HUES64 (cell line): ENCODE results near the gene SCNN1G. TPM values are rescaled to one million over a fixed set of nuclear protein-coding genes. Genes with fewer than 3 reads are reported as not detected.

Experiments
- H3K27ac ChIP-seq: 2 replicates; pipeline ENCODE4 v1.7.0; 2013; ENCODE audit warnings: low read depth, low read length, inconsistent platforms
- H3K27me3 ChIP-seq: 2 replicates; pipeline ENCODE4 v1.6.1; 2013; ENCODE audit warnings: mild to moderate bottlenecking, low read length; ENCODE audit not compliant: insufficient read depth
- H3K36me3 ChIP-seq: 2 replicates; pipeline ENCODE4 v1.6.1; 2013; ENCODE audit warnings: mild to moderate bottlenecking, low read length; ENCODE audit not compliant: insufficient read depth
- H3K4me1 ChIP-seq: 2 replicates; pipeline ENCODE4 v1.6.1; 2013; ENCODE audit warnings: mild to moderate bottlenecking, low read length, moderate library complexity; ENCODE audit not compliant: insufficient read depth
- H3K4me3 ChIP-seq: 2 replicates; pipeline ENCODE4 v1.5.1; 2013; ENCODE audit warnings: mild to moderate bottlenecking, low read length, moderate library complexity
- H3K9ac ChIP-seq: 2 replicates; pipeline ENCODE4 v1.6.1; 2013; ENCODE audit warnings: mild to moderate bottlenecking, low read depth, low read length
- H3K9me3 ChIP-seq: 2 replicates; pipeline ENCODE4 v1.6.1; 2013; ENCODE audit warnings: low read depth, low read length; ENCODE audit not compliant: insufficient read depth
- WGBS: fragments of 150-250, 120-280 bp; methylation state at CpG from one replicate; pipeline ENCODE4 v1.1.7; 2013; ENCODE audit warnings: missing lambda C conversion rate; 5-methylcytosine and 5-hydroxymethylcytosine counted together
- polyA plus RNA-seq, 2 experiments: library from polyadenylated mRNA; stranded (reverse); fragments of 50-300 nt; gene quantifications; one replicate each; pipeline ENCODE4 v1.2.3, GENCODE V29; 2013

The SCNN1G gene, protein sequence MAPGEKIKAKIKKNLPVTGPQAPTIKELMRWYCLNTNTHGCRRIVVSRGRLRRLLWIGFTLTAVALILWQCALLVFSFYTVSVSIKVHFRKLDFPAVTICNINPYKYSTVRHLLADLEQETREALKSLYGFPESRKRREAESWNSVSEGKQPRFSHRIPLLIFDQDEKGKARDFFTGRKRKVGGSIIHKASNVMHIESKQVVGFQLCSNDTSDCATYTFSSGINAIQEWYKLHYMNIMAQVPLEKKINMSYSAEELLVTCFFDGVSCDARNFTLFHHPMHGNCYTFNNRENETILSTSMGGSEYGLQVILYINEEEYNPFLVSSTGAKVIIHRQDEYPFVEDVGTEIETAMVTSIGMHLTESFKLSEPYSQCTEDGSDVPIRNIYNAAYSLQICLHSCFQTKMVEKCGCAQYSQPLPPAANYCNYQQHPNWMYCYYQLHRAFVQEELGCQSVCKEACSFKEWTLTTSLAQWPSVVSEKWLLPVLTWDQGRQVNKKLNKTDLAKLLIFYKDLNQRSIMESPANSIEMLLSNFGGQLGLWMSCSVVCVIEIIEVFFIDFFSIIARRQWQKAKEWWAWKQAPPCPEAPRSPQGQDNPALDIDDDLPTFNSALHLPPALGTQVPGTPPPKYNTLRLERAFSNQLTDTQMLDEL
- 0.20 TPM for polyA plus RNA-seq (2013, experiment 1 of 2)
- 0.44 TPM for polyA plus RNA-seq (2013, experiment 2 of 2)

DNA sequence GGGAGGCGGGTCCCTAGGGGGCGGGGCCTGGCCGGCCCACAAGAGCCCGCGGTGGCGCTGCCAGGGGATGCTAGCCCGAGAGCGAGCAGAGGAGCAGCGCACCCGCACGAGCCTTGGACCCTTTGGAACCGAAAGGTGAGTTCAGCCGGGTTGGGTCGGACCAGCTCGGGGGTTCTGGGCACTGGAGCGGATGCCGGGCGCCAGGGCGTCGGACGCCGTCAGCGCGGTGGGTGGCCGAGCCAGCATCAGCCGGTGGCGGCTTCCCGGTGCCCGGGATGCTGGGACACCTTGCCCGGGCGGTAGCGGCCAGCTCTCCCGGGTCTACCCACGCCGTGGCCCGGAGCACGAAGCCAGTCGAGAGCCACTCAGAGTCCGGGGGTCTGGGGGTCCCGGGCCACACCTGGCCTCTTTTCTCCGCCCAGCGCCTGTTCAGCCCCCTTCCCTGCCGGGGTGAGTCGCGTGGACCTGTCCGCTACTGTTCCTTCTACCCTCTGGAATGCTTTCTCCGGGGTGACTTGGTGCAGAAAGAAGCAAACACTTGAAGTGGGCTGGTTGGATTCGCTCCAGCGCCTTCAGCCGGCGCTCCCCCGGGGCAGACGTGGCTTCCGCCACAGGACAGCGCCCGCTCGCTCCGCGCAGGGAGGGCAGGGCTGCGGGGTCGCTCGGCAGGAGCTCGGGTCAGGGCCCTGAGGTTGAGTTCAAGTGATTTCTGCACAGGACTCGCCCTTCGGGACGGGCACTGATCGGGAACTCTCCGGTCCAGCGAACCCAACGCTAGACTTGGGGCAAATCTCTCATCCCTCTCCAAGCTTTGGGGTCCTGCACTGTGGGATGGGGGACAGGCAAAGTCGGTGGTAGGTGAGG lies at the start of gene SCNN1G:
Gene SCNN1G, plus strand, starts transcription at position 67 of the 864 bp plus-strand sequence. CDS start 3,527 bp downstream, outside the sequence.
- Histone ChIP-seq H3K36me3 (no peaks in the 10 kb centered on the region), H3K27me3 (peaks cover 48% of the 10 kb centered on the region), H3K9ac (no peak within 1 kb of the TSS), H3K4me3 (peak within 1 kb of the TSS; percentile 66), H3K27ac (no peak within 1 kb of the TSS), H3K4me1 (no peaks in the 10 kb centered on the region), H3K9me3 (no peaks in the 10 kb centered on the region)
- 4% methylated on average over 71 of the region's 71 CpGs for WGBS

DNA sequence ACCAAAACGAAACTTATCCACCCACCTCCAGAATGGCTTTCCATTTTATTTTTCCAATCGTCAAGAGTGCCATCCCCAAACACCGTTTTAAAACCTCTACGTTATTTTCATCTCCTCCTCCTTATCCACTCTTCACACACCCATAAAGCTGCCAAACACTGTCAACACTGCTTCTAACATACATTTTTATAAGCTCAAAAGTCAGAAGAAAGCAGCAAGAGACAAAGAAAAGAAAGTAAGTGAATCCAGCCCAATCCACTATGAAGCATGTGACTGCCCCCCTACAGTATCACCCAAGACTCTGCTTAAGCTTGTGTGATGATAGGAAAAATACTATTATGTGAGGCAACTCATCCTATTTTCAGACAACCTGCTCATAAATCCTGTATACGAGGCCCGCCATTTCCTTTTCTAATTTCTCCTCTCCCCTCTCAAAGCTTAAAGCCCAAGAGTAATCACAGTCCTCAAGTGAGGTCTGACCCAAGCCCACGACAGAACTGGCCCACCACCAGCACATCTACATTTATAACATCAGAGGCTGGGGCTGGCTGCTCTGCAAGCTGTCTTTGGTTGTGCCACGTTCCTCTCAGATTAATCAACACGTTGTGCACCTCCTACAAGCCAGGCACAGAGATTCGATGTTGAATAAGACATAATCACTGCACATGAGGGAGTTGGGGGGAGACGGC lies 49.6 kb upstream of the SCNN1G start:
- Histone ChIP-seq H3K4me1 (peaks cover 28% of the 10 kb centered on the region), H3K4me3 (no peak overlapping the region), H3K27me3 (no peaks in the 10 kb centered on the region), H3K9ac (no peak overlapping the region), H3K36me3 (no peaks in the 10 kb centered on the region), H3K9me3 (no peaks in the 10 kb centered on the region), H3K27ac (no peak overlapping the region)
- 85% methylated on average over 11 of the region's 11 CpGs for WGBS

DNA sequence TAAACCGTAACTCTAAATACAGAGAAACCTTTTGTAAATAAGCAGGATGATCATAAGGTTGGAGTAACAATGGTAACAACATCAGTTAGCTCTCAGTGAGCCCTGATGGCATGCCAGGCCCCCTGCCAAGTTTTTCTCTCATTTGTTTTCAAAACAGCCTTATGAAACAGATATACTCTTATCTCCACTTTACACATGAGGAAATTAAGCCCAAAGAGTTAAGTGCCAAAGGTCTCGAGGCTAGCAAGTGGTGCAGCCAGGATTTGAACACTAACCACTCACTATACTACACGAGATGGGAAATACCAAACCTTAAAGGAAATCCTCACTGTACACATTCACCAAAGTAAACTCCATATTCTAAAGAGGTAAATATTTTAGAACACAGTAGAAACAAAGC lies 48.3 kb upstream of the SCNN1G start:
- Histone ChIP-seq H3K36me3 (no peaks in the 10 kb centered on the region), H3K4me3 (no peak overlapping the region), H3K9me3 (no peaks in the 10 kb centered on the region), H3K4me1 (peaks cover 28% of the 10 kb centered on the region), H3K9ac (no peak overlapping the region), H3K27ac (no peak overlapping the region), H3K27me3 (no peaks in the 10 kb centered on the region)
- WGBS = 80% methylated on average over 3 of the region's 3 CpGs

DNA sequence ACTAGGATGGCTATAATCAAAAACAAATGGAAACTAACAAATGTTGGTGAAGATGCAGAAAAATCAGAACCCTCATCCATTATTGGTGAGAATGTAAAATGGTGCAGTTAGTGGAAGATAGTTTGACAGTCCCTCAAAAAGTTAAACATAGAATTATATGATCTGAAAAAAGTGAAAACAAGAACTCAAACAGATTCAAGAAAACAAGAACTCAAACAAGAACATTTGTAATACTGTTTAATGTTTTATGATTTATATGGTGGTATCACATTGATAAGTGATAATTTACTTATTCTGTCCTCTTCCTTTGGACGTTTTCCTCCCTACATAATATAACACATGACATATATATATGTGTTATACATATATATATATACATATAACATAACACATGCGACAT lies 45.3 kb upstream of the SCNN1G start:
- Histone ChIP-seq H3K27me3 (no peaks in the 10 kb centered on the region), H3K9ac (no peak overlapping the region), H3K9me3 (no peaks in the 10 kb centered on the region), H3K4me3 (no peak overlapping the region), H3K27ac (no peak overlapping the region), H3K36me3 (no peaks in the 10 kb centered on the region), H3K4me1 (peaks cover 25% of the 10 kb centered on the region)
- WGBS = no CpG with 5 or more reads among the region's 2 CpGs

DNA sequence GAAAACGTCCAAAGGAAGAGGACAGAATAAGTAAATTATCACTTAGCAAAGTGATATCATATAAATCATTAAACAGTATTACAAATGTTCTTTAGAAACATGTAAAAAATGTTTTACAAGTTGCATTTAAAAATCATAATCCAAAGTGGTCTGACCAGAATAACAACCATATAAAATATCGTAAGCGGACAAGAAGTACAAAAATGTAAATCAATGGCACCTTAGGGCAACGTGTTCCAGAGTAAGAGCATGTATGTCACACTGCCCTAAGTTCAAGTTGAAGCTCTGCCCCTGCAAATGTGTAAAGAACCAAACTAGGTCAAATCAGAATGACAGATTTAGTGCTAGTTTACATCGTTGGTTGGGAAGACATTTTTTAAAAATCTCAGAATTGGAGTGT lies 44.7 kb upstream of the SCNN1G start:
- Histone ChIP-seq H3K9me3 (no peaks in the 10 kb centered on the region), H3K9ac (no peak overlapping the region), H3K27me3 (no peaks in the 10 kb centered on the region), H3K4me1 (peaks cover 26% of the 10 kb centered on the region; the same call in 1 of the 2 replicates), H3K4me3 (no peak overlapping the region), H3K27ac (no peak overlapping the region), H3K36me3 (no peaks in the 10 kb centered on the region)
- WGBS = 98% methylated on average over 4 of the region's 5 CpGs

DNA sequence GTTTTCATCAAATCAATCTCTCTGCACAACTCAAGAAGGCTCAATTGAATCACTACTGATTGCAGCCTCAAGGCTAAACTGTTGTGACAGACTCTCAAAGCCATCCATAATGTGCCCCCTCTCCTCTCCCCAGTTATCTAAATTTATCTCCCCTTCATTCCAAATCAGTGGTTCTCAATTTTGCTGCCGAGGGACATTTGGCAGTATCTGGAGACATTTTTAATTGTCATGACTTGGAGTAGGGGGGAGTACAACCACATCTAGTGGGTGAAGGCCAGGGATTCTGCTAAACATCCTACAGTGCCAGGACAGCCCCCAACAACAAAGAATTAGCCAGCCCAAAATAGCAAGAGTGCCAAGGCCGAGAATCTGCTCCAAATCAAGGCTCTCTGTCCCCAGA lies 42.4 kb upstream of the SCNN1G start:
- Histone ChIP-seq H3K27me3 (no peaks in the 10 kb centered on the region), H3K27ac (no peak overlapping the region), H3K9me3 (no peaks in the 10 kb centered on the region), H3K4me1 (peaks cover 21% of the 10 kb centered on the region), H3K9ac (no peak overlapping the region), H3K36me3 (no peaks in the 10 kb centered on the region), H3K4me3 (no peak overlapping the region)
- 88% methylated on average over 2 of the region's 2 CpGs for WGBS

DNA sequence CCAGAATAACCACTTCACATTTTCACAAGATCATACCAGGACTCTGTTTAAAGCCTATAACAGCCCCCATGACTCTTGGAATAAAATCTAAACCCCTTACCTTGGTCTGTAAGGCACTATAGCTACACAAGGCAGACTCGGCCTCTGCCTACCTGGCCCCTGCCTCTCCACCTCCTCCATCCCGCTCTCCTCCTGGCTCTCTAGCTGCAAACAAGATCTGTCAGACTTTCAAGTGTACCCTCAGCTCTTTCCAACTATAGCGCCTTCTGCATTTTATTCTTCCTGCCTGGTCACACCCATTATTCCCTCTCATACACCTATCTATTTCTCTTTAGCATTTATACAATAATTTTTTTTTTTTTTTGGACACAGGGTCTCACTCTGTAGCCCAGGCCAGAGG lies 41.5 kb upstream of the SCNN1G start:
- Histone ChIP-seq H3K27ac (no peak overlapping the region), H3K27me3 (no peaks in the 10 kb centered on the region), H3K4me3 (no peak overlapping the region), H3K4me1 (peaks cover 30% of the 10 kb centered on the region), H3K9ac (no peak overlapping the region), H3K36me3 (no peaks in the 10 kb centered on the region), H3K9me3 (no peaks in the 10 kb centered on the region)
- 91% methylated on average over 3 of the region's 3 CpGs for WGBS

DNA sequence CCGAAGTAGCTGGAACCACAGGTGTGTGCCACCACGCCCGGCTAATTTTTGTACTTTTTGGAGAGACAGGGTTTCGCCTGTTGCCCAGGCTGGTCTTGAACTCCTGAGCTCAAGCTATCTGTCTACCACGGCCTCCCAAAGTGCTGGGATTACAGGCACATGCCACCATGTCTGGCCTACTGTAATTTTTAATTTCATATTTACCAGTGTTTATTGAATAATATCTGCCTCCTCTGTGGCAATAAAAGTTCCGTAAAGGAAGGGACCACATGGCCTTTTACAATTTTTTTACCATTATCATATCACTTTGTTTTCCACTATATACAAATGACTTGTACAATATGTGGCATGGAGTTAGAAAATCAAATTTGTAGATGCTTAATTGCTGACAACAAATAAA lies 41.0 kb upstream of the SCNN1G start:
- H3K27me3 ChIP-seq = no peaks in the 10 kb centered on the region
- H3K36me3 ChIP-seq = no peaks in the 10 kb centered on the region
- H3K9ac ChIP-seq = no peak overlapping the region
- 96% methylated on average over 6 of the region's 6 CpGs for WGBS
- peaks cover 32% of the 10 kb centered on the region for H3K4me1 ChIP-seq
- no peak overlapping the region for H3K27ac ChIP-seq
- H3K4me3 ChIP-seq = no peak overlapping the region
- H3K9me3 ChIP-seq = no peaks in the 10 kb centered on the region

DNA sequence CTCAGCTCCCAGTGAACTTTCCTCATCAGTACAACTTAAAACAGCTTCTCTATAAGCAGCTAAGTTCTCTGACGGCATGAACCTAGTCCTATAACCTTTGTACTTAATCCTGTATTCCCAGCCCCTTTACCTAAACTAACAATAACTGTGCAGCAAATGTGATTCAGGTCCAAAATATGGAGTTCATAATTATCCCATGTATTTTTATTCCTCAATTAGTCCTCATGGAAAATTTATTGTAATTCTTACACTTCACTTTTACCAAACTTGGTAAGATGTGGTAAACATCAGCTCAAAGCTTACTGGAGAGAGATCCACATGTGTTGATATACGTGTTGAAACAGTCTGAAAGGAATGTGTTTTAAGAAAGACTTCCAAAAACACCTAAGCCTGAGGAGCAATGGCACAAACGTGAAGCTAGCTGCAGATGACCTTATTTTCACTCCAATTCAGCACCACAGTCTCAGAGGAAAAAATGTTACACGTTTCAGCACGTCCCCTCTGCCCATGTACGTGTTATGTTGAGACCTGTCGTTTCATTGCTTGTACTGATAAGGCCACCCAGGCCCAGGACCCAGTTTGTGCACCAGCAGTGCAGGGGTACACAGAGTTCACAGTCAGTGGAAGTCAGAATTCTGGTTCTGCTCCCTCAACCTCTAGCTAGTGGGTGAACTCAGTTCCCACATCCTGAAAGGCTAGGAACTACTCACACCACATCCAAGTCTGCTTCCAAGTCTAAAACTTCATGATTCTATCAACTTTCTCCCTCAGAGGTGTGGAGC lies 40.4 kb upstream of the SCNN1G start:
- H3K9me3 ChIP-seq = no peaks in the 10 kb centered on the region
- H3K4me3 ChIP-seq = no peak overlapping the region
- peaks cover 37% of the 10 kb centered on the region for H3K4me1 ChIP-seq
- no peak overlapping the region for H3K9ac ChIP-seq
- no peaks in the 10 kb centered on the region for H3K27me3 ChIP-seq
- no peaks in the 10 kb centered on the region for H3K36me3 ChIP-seq
- whole genome bisulfite sequencing = 89% methylated on average over 7 of the region's 7 CpGs
- no peak overlapping the region for H3K27ac ChIP-seq

DNA sequence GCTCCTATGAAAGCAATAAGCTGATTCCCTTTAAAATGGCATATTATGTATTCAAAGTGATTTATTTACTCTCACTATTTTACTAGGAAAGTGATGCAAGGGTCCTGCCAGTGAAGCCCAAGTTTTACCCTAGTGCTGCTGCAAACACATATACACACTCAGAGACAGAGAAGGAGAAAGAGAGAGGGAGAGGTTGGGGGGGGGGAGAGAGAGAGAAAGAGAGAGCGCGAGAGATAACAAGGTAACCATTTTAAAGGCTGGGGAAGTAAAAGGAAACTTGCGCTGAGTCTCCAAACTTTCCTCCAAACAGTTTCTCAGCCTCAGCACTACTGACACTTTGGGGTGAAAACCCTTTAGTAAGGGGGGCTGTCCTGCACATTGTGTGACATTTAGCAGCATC lies 39.2 kb upstream of the SCNN1G start:
- H3K27ac ChIP-seq = no peak overlapping the region
- no peak overlapping the region for H3K4me3 ChIP-seq
- no peak overlapping the region for H3K9ac ChIP-seq
- peaks cover 37% of the 10 kb centered on the region for H3K4me1 ChIP-seq
- no peaks in the 10 kb centered on the region for H3K36me3 ChIP-seq
- WGBS = 100% methylated on average over 1 of the region's 3 CpGs
- no peaks in the 10 kb centered on the region for H3K27me3 ChIP-seq
- H3K9me3 ChIP-seq = no peaks in the 10 kb centered on the region
